ENCODE measurements around the gene FFAR1.

The FFAR1 gene

GRCh38 chr19:35396240-35396885 lies 48.7 kb downstream of the FFAR1 start:
- no peak for DNase-seq

- no peak for DNase-seq
Measured at GRCh38 chr19:35397064-35397463, 49.4 kb downstream of the FFAR1 start.
